GM18519 (cell line): ENCODE results near the gene TPM1.
"Not testable (repeated sequence)": the region's sequence is repeated elsewhere in the genome, so short reads cannot be mapped to it uniquely, and the experiment has no call there.

Experiments used
- ATAC-seq: cut with Tn5 transposase; IDR thresholded peaks from one replicate; pipeline ENCODE4 v1.9.1; 2021; ENCODE audit warnings: mild to moderate bottlenecking, moderate library complexity; ENCODE audit not compliant: unreplicated experiment, low FRiP score

Gene TPM1

GRCh38 chr15:63090472-63090871, 47.9 kb downstream of the TPM1 start:
- ATAC-seq: no peak

DNA sequence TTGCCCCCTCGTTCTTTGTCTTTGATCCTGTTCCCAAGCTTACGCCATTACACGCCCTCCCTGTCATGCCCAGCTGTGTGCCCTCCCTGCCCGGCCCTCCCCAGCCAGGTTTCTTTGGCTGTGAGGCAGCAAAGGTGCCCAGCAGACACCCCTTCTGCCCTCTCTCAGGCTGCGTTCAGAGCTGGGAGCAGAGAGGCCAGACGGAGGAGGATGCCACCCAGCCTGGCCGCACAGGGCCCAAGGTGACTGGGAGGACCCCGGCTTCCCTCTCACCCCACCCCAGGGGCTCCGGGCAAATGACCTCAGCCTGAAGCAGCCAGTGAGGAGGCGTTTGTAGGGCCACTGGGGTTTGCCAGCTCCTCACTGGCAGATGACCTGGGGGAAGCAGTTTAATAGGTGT, 48.3 kb downstream of the TPM1 start:
- no peak for ATAC-seq

DNA sequence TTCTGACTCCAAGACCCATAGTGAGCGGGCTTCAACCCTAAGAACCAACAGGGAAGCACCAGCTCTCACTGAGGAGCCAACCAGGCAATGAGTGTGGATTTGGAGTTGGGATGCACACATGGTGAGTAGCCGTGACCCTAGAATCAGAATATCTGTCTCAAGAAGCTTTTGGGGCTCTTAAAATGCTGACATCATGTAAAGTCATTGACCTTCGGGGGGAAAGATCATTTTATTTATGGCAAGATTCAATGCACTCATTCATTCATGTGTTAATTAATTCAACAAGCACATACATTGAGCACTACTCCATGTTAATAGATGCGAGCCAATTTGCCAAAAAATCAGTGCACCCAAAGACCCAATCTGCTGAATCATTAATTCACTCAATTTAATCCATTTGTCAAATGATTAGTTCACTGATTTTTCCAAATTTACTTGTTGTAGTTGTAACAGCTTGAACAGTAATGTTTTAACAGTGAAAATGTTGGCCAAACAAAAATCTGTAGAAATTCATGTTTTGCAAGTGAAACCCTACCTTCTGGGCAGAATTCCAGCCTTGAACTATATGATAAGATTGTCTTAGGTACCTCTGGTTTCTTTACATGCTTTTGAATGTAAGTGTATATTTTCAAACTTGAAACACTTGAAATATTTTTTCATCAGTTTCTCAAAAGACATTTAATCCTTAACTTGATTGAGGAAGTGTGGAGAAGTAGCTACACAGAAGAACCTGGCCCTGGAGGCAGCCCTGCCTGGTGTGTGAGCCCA, 49.3 kb downstream of the TPM1 start:
- no peak for ATAC-seq

DNA sequence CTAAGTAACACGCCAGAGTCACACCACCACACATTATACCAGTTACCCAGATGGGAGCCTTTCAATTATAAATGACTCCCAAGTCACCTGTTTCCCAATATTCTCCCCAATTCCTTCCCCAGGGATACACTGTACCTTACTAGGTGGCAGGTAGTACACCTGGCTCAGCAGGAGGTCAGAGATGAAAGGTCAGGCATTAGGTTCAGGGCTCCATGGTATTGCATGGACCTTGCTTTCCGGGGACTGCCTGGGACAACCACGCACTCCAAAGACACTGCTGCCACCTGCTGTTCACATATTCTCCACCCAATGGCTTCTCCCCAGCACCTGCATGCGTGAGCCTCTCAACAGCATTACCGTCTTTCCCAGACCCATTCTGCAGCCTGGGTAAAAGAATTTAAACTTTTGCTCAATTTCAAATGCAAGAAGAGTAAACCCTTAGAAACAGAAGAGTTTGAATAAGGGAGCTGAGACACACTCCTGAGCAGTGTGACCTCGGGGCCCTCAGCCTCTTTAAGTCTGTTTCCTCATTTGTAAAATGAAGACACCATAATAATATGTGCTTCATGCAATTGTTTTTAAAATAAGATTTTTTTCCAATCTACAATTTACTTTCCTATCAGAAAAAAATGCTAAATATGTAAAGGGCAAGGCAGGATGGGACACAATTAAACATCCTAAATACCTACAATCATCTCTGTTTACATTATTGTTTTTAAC, 51.1 kb downstream of the TPM1 start:
- ATAC-seq: no peak

DNA sequence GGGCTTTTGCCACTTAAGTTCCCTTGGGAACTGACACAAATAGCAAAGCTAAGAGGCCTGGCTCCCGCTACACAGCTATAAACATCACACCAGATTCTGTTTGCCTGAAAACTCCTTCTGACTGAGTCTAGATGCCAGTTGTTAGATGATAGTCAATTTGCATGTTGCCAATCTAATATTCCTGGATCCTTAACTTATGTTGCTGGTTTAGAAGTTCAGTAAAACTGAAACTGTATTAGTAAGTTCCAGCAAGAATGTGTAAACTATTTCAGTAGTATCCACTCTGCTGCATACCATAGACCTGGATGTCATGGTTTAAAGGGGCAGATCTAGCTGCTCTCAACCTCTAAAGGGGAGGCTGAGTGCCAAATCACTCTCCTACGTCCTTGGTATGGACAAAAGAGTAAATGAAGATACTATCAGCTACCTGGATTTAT, 52.0 kb downstream of the TPM1 start:
- ATAC-seq: no peak

GRCh38 chr15:63096178-63096577, 53.6 kb downstream of the TPM1 start:
- no peak for ATAC-seq

- not testable (repeated sequence) for ATAC-seq
Observed at GRCh38 chr15:63098901-63099300, 56.4 kb downstream of the TPM1 start.

GRCh38 chr15:63099581-63099980, 57.0 kb downstream of the TPM1 start:
- ATAC-seq: not testable (repeated sequence)

GRCh38 chr15:63103416-63103815, 60.9 kb downstream of the TPM1 start:
- no peak for ATAC-seq

GRCh38 chr15:63104727-63105126, 62.2 kb downstream of the TPM1 start:
- ATAC-seq: no peak

DNA sequence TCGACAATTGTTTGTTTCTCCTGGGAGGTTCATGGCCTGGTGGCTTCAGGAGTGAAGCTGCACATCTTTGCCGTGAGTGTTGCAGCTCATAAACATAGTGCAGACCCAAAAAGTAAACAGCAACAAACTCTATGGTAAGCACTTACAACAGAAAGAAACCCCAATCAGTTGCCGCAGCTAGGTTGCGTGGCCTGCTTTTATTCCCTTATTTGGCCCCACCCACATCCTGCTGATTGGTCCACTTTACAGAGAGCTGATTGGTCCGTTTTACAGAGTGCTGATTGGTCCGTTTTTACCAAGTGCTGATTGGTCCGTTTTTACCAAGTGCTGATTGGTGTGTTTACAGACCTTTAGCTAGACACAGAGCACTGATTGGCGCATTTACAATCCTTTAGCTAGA, 62.8 kb downstream of the TPM1 start:
- ATAC-seq: not testable (repeated sequence)

- no peak for ATAC-seq
Observed at GRCh38 chr15:63107895-63108546, 65.5 kb downstream of the TPM1 start.

GRCh38 chr15:63109498-63109897, 67.0 kb downstream of the TPM1 start:
- ATAC-seq: no peak

DNA sequence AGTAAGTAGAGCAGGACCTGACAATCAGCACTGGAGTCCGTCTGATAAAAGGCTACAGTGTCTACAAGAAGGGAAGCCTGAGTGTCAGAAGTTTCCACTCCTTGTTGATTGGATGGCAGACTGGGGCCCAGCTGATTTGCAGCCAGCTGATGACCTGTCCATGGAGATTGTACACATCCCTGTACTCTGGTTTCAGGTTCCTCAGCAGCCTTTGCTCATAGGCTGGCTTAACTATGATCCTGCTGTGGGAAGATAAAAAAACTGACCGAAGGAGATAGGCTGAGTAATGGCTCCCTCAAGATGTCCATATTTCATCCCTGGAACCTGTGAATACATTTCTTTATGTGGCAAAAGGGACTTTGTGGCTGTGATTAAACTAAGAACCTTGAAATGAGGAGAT, 67.4 kb downstream of the TPM1 start:
- ATAC-seq: no peak

DNA sequence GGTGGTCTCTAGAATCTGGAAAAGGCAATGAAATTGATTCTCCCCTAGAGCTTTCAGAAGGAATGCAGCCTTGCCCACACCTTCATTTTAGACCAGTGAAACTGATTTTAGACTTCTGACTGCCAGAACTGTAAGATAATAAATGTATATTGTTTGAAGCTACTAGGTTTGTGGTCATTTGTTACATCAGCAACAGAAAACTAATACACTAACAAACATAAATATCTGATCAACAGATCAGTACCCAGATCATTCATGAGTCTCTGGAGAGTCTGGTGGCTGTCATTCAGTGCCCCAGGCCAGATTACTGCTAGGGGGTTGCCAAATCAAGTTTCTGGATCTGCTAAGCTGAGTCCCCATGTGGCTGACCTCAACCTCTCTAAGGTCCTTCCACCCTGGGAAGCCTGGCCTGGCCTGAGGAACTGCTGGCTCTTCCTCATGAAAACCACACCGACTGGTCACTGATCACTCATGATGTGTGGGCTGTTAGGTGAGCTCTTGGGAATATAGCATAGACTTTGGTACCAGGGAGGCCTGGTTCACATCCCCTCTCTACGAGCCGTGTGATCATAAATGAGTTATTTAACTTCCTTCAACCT, 68.0 kb downstream of the TPM1 start:
- ATAC-seq: no peak

- ATAC-seq: no peak
Observed at GRCh38 chr15:63111481-63111880, 68.9 kb downstream of the TPM1 start.

GRCh38 chr15:63112871-63113270, 70.3 kb downstream of the TPM1 start:
- ATAC-seq: no peak

GRCh38 chr15:63114465-63114864, 71.9 kb downstream of the TPM1 start:
- ATAC-seq: no peak
